Endothelial cell of umbilical vein (primary cell): ENCODE data around the gene OR56B4. TPM values are rescaled to one million over a fixed set of nuclear protein-coding genes. Genes with fewer than 3 reads are reported as not detected.

Source experiments
- polyA plus RNA-seq, 4 experiments: library from polyadenylated mRNA; depleted of rRNA in 3 of 4; stranded (reverse) in 3 of 4; unstranded in 1 of 4; fragments of >200 nt; gene quantifications; 2 replicates each; pipeline versions ENCODE4 v1.2.1 to v1.2.3, GENCODE V29; 2011 to 2012; ENCODE audit warnings: missing spikeins in 1 of 4
- total RNA-seq: library from RNA; stranded (reverse); gene quantifications from 2 replicates; pipeline ENCODE4 v1.2.3, GENCODE V29; 2021

The OR56B4 gene
- total and polyA plus RNA-seq, 2 donors (not counting 3 experiments of a cell fraction or from before 2014, with no cell fraction given) = not detected

Other genes with a start within 250 kb of the OR56B4 start
- gene OR52E8, start 250.0 kb upstream of the OR56B4 start, total RNA-seq = not detected in 2 replicates
- gene OR52E8, start 250.0 kb upstream of the OR56B4 start, polyA plus RNA-seq = not detected in 2 replicates
- gene OR52E4, start 227.1 kb upstream of the OR56B4 start, total RNA-seq = not detected in 2 replicates
- gene OR52E4, start 227.1 kb upstream of the OR56B4 start, polyA plus RNA-seq = not detected in 2 replicates
- gene OR52E5, start 214.5 kb upstream of the OR56B4 start, total RNA-seq = not detected in 2 replicates
- gene OR52E5, start 214.5 kb upstream of the OR56B4 start, polyA plus RNA-seq = not detected in 2 replicates
- not detected in 2 replicates for gene OR56A3, start 165.4 kb upstream of the OR56B4 start, total RNA-seq
- gene OR56A3, start 165.4 kb upstream of the OR56B4 start, polyA plus RNA-seq = not detected in 2 replicates
- not detected in 2 replicates for gene OR56A5, start 139.2 kb upstream of the OR56B4 start, total RNA-seq
- gene OR56A5, start 139.2 kb upstream of the OR56B4 start, polyA plus RNA-seq = not detected in 2 replicates
- not detected in 2 replicates for gene OR52L1, start 120.7 kb upstream of the OR56B4 start, total RNA-seq
- 0.07 TPM in 1 of 2 replicates, not detected in the other for gene OR52L1, start 120.7 kb upstream of the OR56B4 start, polyA plus RNA-seq
- gene OR56A4, start 100.7 kb upstream of the OR56B4 start, total RNA-seq = not detected in 2 replicates
- not detected in 2 replicates for gene OR56A4, start 100.7 kb upstream of the OR56B4 start, polyA plus RNA-seq
- not detected in 2 replicates for gene OR56A1, start 76.9 kb upstream of the OR56B4 start, total RNA-seq
- gene OR56A1, start 76.9 kb upstream of the OR56B4 start, polyA plus RNA-seq = not detected in 2 replicates
- not detected in 2 replicates for gene OR52B2, start 62.6 kb downstream of the OR56B4 start, total RNA-seq
- not detected in 2 replicates for gene OR52B2, start 62.6 kb downstream of the OR56B4 start, polyA plus RNA-seq
- not detected in 2 replicates for gene OR52W1, start 91.5 kb downstream of the OR56B4 start, total RNA-seq
- gene OR52W1, start 91.5 kb downstream of the OR56B4 start, polyA plus RNA-seq = not detected in 2 replicates
- gene C11orf42, start 97.9 kb downstream of the OR56B4 start, total RNA-seq = not detected in 2 replicates
- not detected in 2 replicates for gene C11orf42, start 97.9 kb downstream of the OR56B4 start, polyA plus RNA-seq
- 21.3 and 23.0 TPM in 2 replicates for gene FHIP1B, start 127.0 kb downstream of the OR56B4 start, total RNA-seq
- gene FHIP1B, start 127.0 kb downstream of the OR56B4 start, polyA plus RNA-seq = 50.1 and 61.5 TPM in 2 replicates
- gene CNGA4, start 131.4 kb downstream of the OR56B4 start, total RNA-seq = not detected in 2 replicates
- 0.11 TPM in 1 of 2 replicates, not detected in the other for gene CNGA4, start 131.4 kb downstream of the OR56B4 start, polyA plus RNA-seq
- not detected in 2 replicates for gene CCKBR, start 152.2 kb downstream of the OR56B4 start, total RNA-seq
- gene CCKBR, start 152.2 kb downstream of the OR56B4 start, polyA plus RNA-seq = not detected in 2 replicates
- 153 and 164 TPM in 2 replicates for gene CAVIN3, start 212.8 kb downstream of the OR56B4 start, total RNA-seq
- gene CAVIN3, start 212.8 kb downstream of the OR56B4 start, polyA plus RNA-seq = 221 and 241 TPM in 2 replicates